K562 (cell line): ENCODE measurements around the gene SOX12. TPM values are rescaled to one million over a fixed set of nuclear protein-coding genes. Genes with fewer than 3 reads are reported as not detected.
A peak's percentile ranks its signal among the peaks of the same experiment; 100 is the strongest.

Source experiments
- BRD4 ChIP-seq: fragments of 200-600 bp; sonication (generic); IDR thresholded peaks from 2 replicates; pipeline ENCODE4 v1.6.1; 2017; ENCODE audit warnings: inconsistent platforms
- C11orf30 ChIP-seq: fragments of 450-650 bp; IDR thresholded peaks from 2 replicates; pipeline ENCODE4 v1.6.1; 2016; ENCODE audit warnings: low read depth, mild to moderate bottlenecking
- CCNT2 ChIP-seq: IDR thresholded peaks from 2 replicates; pipeline ENCODE4 v1.6.1; 2011; ENCODE audit warnings: borderline replicate concordance, low read depth, mild to moderate bottlenecking, moderate library complexity, mixed read lengths, low read length; ENCODE audit not compliant: insufficient read length; ENCODE audit errors: extremely low read depth
- DDX20 ChIP-seq: fragments of 450-650 bp; IDR thresholded peaks from 2 replicates; pipeline ENCODE4 v1.6.1; 2016; ENCODE audit warnings: missing genetic modification characterization, low read depth, mild to moderate bottlenecking, missing compliant biosample characterization, moderate library complexity
- ETV5 ChIP-seq: sonication (generic); formaldehyde crosslinking; IDR thresholded peaks from 2 replicates; pipeline ENCODE4 v1.4.0; 2020; ENCODE audit warnings: low read depth, mild to moderate bottlenecking, missing genetic modification reagents
- GATA2 ChIP-seq: sonication (generic); formaldehyde crosslinking; IDR thresholded peaks from 2 replicates; pipeline ENCODE4 v1.4.0; 2020; ENCODE audit warnings: mild to moderate bottlenecking, missing genetic modification reagents
- MIER1 ChIP-seq: fragments of 450-650 bp; IDR thresholded peaks from 2 replicates; pipeline ENCODE4 v1.6.1; 2016; ENCODE audit warnings: antibody characterized with exemption, mild to moderate bottlenecking, low read depth
- MTA3 ChIP-seq: fragments of 450-650 bp; formaldehyde crosslinking; IDR thresholded peaks from 2 replicates; pipeline ENCODE4 v1.6.1; 2017; ENCODE audit warnings: mild to moderate bottlenecking, borderline replicate concordance
- NONO ChIP-seq, 2 experiments: fragments of 200-400 bp in 1 of 2; fragments of 450-650 bp in 1 of 2; formaldehyde crosslinking in 1 of 2; IDR thresholded peaks; 2 replicates each; pipeline ENCODE4 v1.6.1; 2017; ENCODE audit warnings: low read depth in 2 of 2, mild to moderate bottlenecking in 2 of 2, moderate library complexity in 2 of 2, low read length in 1 of 2
- POLR2H ChIP-seq: IDR thresholded peaks from 2 replicates; pipeline ENCODE4 v1.6.1; 2016; ENCODE audit warnings: missing genetic modification characterization, low read depth, mild to moderate bottlenecking, control low read depth, missing compliant biosample characterization, moderate library complexity
- SAFB2 ChIP-seq: fragments of 200-400 bp; formaldehyde crosslinking; IDR thresholded peaks from 2 replicates; pipeline ENCODE4 v1.6.1; 2018; ENCODE audit warnings: borderline replicate concordance, low read length, low read depth, moderate library complexity; ENCODE audit not compliant: severe bottlenecking
- SP1 ChIP-seq: sonication (generic); formaldehyde crosslinking; IDR thresholded peaks from 2 replicates; pipeline ENCODE4 v1.8.1; 2022; ENCODE audit warnings: mild to moderate bottlenecking, missing genetic modification reagents
- TAF1 ChIP-seq: IDR thresholded peaks from 2 replicates; pipeline ENCODE4 v1.6.1; 2011; ENCODE audit warnings: mild to moderate bottlenecking, low read length, moderate library complexity; ENCODE audit not compliant: insufficient read depth, control insufficient read depth, severe bottlenecking; ENCODE audit errors: extremely low read depth
- YY1 ChIP-seq, 3 experiments: IDR thresholded peaks; 2 replicates each; pipeline ENCODE4 v1.6.1; 2011; ENCODE audit warnings: low read length in 2 of 3, mild to moderate bottlenecking in 2 of 3, moderate library complexity in 2 of 3, borderline replicate concordance in 1 of 3, control low read depth in 1 of 3, low read depth in 1 of 3; ENCODE audit not compliant: insufficient read depth in 3 of 3, insufficient replicate concordance in 2 of 3, control insufficient read depth in 1 of 3, insufficient read length in 1 of 3; ENCODE audit errors: extremely low read depth in 1 of 3
- ZNF76 ChIP-seq: fragments of 250-450 bp; sonication (Bioruptor Pico); IDR thresholded peaks from 2 replicates; pipeline ENCODE4 v1.4.0; 2020; ENCODE audit warnings: mild to moderate bottlenecking, moderate library complexity, borderline replicate concordance
- ZNF778 ChIP-seq: fragments of 450-650 bp; formaldehyde crosslinking; IDR thresholded peaks from 2 replicates; pipeline ENCODE4 v1.4.0; 2020; ENCODE audit warnings: mild to moderate bottlenecking, moderate library complexity
- polyA plus RNA-seq, 8 experiments: library from polyadenylated mRNA; depleted of rRNA in 4 of 8; stranded (reverse) in 5 of 8; unstranded in 3 of 8; fragments of >200 nt; fragmentation: Nextera tagmentation in 2 of 8; fragmentation: Illumina TruSeq in 1 of 8; extraction: Ambion mirVana in 2 of 8; extraction: Trizol in 1 of 8; gene quantifications; 2 replicates each; pipeline versions ENCODE4 v1.2.1 to v1.2.3, GENCODE V29; 2011 to 2014; ENCODE audit warnings: inconsistent platforms in 1 of 8, missing spikeins in 1 of 8
- total RNA-seq, 7 experiments: library from RNA; depleted of rRNA in 6 of 7; stranded (reverse); fragments of >200 nt in 6 of 7; fragmentation: Illumina TruSeq in 2 of 7; extraction: Trizol in 2 of 7; gene quantifications; 2 replicates each; pipeline versions ENCODE4 v1.2.1 to v1.2.3, GENCODE V29; 2011 to 2021; ENCODE audit warnings: low replicate concordance in 1 of 7
- TF ChIP-seq, protein P1 (sequence below): IDR thresholded peaks from 2 replicates; pipeline ENCODE4 v1.6.1; 2011; ENCODE audit warnings: borderline replicate concordance, low read depth, mild to moderate bottlenecking, moderate library complexity, low read length; ENCODE audit not compliant: insufficient read depth, poor library complexity, severe bottlenecking
- TF ChIP-seq, protein P2 (sequence below): fragments of 150-350 bp; IDR thresholded peaks from 2 replicates; pipeline ENCODE4 v1.6.1; 2014; ENCODE audit warnings: low read depth, mild to moderate bottlenecking, low read length, borderline replicate concordance
- TF ChIP-seq, protein P3 (sequence below): fragments of 450-650 bp; formaldehyde crosslinking; IDR thresholded peaks from 2 replicates; pipeline ENCODE4 v1.4.0; 2020; ENCODE audit warnings: mild to moderate bottlenecking

Gene SOX12
- total and polyA plus RNA-seq, 9 of the 15 experiments (the other 6 are each of a cell fraction or from before 2014, with no cell fraction given): 0.42 to 26.3 (median 2.6) TPM

DNA sequence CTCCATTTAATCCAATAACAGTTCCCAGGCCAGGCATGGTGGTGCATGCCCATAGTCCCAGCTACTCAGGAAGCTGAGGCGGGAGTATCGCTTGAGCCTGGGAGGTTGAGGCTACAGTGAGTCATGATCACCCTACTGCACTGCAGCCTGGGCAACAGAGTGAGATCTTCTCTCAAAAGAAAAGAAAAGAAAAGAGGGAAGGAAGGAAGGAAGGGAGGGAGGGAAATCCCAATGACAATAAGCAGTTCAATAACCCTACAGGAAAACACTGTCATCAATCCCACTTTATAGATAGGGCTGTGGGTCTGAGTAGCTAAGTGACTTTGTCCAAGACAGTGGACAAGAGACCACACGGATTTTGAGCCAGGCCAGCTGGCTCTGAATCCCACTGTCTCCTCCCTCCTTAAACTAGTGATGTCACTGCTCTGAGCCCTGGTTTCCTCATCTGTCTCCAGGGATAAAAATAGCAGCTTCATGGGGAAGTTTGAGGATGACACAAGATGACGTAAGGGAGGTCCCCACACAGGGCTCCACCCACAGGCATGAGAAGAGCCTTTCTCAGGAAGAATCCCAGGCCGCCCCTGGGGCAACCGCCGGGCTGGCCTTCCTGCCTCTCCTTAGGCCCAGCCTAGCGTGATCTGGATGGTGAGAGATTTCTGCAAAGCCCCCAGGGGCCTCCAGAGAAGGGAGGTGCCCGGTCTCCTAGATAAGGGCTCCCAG lies 48.0 kb downstream of the SOX12 start (continued):
- TF ChIP-seq POLR2H (peak; percentile 70), DDX20 (tag) (no peak), CCNT2 (peak; percentile 19), MIER1 (no peak), NONO (IDR thresholded peaks at IDR 0.05; ENCODE audit: low read depth in 2 of 2, low read length in 1 of 2) (peak in 1 of 2 experiments; percentile 10; a peak in 1 of 4 replicates), SP1 (CRISPR knock-in tag) (peak; percentile 75), MTA3 (peak; percentile 97), ZNF76 (CRISPR knock-in tag) (no peak), SAFB2 (no peak), GATA2 (no peak), ETV5 (CRISPR knock-in tag) (peak; percentile 32; the same call in 1 of the 2 replicates), YY1 (IDR thresholded peaks at IDR 0.05; ENCODE audit: borderline replicate concordance in 1 of 3, control insufficient read depth in 1 of 3, extremely low read depth in 1 of 3, insufficient read depth in 3 of 3, insufficient read length in 1 of 3, insufficient replicate concordance in 2 of 3, low read depth in 1 of 3, low read length in 2 of 3) (no peak), C11orf30 (peak; percentile 30; the same call in 1 of the 2 replicates), BRD4 (peak; percentile 56; the same call in 1 of the 2 replicates), TAF1 (peak; percentile 54), ZNF778 (CRISPR knock-in tag) (no peak)
- TF ChIP-seq, protein P1, sequence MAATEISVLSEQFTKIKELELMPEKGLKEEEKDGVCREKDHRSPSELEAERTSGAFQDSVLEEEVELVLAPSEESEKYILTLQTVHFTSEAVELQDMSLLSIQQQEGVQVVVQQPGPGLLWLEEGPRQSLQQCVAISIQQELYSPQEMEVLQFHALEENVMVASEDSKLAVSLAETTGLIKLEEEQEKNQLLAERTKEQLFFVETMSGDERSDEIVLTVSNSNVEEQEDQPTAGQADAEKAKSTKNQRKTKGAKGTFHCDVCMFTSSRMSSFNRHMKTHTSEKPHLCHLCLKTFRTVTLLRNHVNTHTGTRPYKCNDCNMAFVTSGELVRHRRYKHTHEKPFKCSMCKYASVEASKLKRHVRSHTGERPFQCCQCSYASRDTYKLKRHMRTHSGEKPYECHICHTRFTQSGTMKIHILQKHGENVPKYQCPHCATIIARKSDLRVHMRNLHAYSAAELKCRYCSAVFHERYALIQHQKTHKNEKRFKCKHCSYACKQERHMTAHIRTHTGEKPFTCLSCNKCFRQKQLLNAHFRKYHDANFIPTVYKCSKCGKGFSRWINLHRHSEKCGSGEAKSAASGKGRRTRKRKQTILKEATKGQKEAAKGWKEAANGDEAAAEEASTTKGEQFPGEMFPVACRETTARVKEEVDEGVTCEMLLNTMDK: no peak
- TF ChIP-seq, protein P2, sequence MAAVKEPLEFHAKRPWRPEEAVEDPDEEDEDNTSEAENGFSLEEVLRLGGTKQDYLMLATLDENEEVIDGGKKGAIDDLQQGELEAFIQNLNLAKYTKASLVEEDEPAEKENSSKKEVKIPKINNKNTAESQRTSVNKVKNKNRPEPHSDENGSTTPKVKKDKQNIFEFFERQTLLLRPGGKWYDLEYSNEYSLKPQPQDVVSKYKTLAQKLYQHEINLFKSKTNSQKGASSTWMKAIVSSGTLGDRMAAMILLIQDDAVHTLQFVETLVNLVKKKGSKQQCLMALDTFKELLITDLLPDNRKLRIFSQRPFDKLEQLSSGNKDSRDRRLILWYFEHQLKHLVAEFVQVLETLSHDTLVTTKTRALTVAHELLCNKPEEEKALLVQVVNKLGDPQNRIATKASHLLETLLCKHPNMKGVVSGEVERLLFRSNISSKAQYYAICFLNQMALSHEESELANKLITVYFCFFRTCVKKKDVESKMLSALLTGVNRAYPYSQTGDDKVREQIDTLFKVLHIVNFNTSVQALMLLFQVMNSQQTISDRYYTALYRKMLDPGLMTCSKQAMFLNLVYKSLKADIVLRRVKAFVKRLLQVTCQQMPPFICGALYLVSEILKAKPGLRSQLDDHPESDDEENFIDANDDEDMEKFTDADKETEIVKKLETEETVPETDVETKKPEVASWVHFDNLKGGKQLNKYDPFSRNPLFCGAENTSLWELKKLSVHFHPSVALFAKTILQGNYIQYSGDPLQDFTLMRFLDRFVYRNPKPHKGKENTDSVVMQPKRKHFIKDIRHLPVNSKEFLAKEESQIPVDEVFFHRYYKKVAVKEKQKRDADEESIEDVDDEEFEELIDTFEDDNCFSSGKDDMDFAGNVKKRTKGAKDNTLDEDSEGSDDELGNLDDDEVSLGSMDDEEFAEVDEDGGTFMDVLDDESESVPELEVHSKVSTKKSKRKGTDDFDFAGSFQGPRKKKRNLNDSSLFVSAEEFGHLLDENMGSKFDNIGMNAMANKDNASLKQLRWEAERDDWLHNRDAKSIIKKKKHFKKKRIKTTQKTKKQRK: no peak
- TF ChIP-seq, protein P3, sequence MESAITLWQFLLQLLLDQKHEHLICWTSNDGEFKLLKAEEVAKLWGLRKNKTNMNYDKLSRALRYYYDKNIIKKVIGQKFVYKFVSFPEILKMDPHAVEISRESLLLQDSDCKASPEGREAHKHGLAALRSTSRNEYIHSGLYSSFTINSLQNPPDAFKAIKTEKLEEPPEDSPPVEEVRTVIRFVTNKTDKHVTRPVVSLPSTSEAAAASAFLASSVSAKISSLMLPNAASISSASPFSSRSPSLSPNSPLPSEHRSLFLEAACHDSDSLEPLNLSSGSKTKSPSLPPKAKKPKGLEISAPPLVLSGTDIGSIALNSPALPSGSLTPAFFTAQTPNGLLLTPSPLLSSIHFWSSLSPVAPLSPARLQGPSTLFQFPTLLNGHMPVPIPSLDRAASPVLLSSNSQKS: no peak
